Measurements from ENCODE around the gene GRAMD1A.
"Not testable (repeated sequence)": the region's sequence is repeated elsewhere in the genome, so short reads cannot be mapped to it uniquely, and the experiment has no call there.

- not testable (repeated sequence) for TF ChIP-seq CTCF (conservative IDR thresholded peaks at IDR 0.05); EZH2 (IDR thresholded peaks at IDR 0.05; ENCODE audit: low read depth)
These were observed 34.6 kb upstream of the GRAMD1A start for GRCh38 chr19:34965505-34965904.

Measured in PC-9 (cell line).